ENCODE data around the gene XPO6. TPM values are rescaled to one million over a fixed set of nuclear protein-coding genes. Genes with fewer than 3 reads are reported as not detected.

The XPO6 gene
- total RNA-seq, 1 donor from 2014 or later: 236 TPM

GRCh38 chr16:28175715-28176114 lies 36.0 kb downstream of the XPO6 start:
- Mint-ChIP-seq H3K4me1 (peaks cover 30% of the 10 kb centered on the region), H3K27ac (no peak overlapping the region), H3K4me3 (no peak overlapping the region), H3K36me3 (ENCODE audit: low read depth) (peaks cover 74% of the 10 kb centered on the region), H3K9me3 (no peaks in the 10 kb centered on the region), H3K27me3 (no peaks in the 10 kb centered on the region)
- ChIA-PET POLR2A (interaction anchor here (1.7 kb wide), 1 partner anchor 13 kb away, joined by 9 read pairs; no protein-coding TSS in a partner anchor), CTCF (interaction anchor here (1.2 kb wide), 1 partner anchor 27 kb away, joined by 3 read pairs; no protein-coding TSS in a partner anchor)
- ATAC-seq (ENCODE audit: low read depth): no peak
- no peak for DNase-seq
- intact Hi-C loops (cut with micrococcal nuclease): no loop called here
- TF ChIP-seq CTCF (IDR thresholded peaks at IDR 0.05): no peak

GRCh38 chr16:28172336-28172735 lies 39.4 kb downstream of the XPO6 start:
- Mint-ChIP-seq H3K4me1 (peaks cover 12% of the 10 kb centered on the region), H3K4me3 (no peak overlapping the region), H3K27ac (no peak overlapping the region), H3K36me3 (ENCODE audit: low read depth) (peaks cover 86% of the 10 kb centered on the region), H3K9me3 (no peaks in the 10 kb centered on the region), H3K27me3 (no peaks in the 10 kb centered on the region)
- no peak for ATAC-seq (ENCODE audit: low read depth)
- ChIA-PET POLR2A (no interaction called here), CTCF (no interaction called here)
- TF ChIP-seq CTCF (IDR thresholded peaks at IDR 0.05): no peak
- DNase-seq: no peak
- intact Hi-C loops (cut with micrococcal nuclease): no loop called here

GRCh38 chr16:28171816-28172215 lies 39.9 kb downstream of the XPO6 start:
- no peak for DNase-seq

GRCh38 chr16:28168991-28169554 lies 42.7 kb downstream of the XPO6 start:
- no peak for TF ChIP-seq CTCF (IDR thresholded peaks at IDR 0.05)
- ChIA-PET POLR2A (no interaction called here), CTCF (no interaction called here)
- no peaks in the 10 kb centered on the region for H3K9me3 Mint-ChIP-seq
- peaks cover 86% of the 10 kb centered on the region for H3K36me3 Mint-ChIP-seq (ENCODE audit: low read depth)
- intact Hi-C loops (cut with micrococcal nuclease): loop anchor here (1.0 to 5.0 kb wide), 2 partner anchors 11 to 43 kb away; partner anchors contain the start of gene XPO6
- no peaks in the 10 kb centered on the region for H3K27me3 Mint-ChIP-seq
- DNase-seq (no peak), ATAC-seq (ENCODE audit: low read depth) (no peak)
- peaks cover 42% of the 10 kb centered on the region for H3K4me1 Mint-ChIP-seq
- H3K4me3 Mint-ChIP-seq: no peak overlapping the region
- H3K27ac Mint-ChIP-seq: peak overlapping the region; percentile 61

More at GRCh38 chr16:28171816-28172215, 39.9 kb downstream of the XPO6 start:
- Mint-ChIP-seq H3K9me3 (no peaks in the 10 kb centered on the region), H3K36me3 (ENCODE audit: low read depth) (peaks cover 86% of the 10 kb centered on the region), H3K27ac (peak overlapping the region; percentile 8), H3K4me3 (no peak overlapping the region), H3K27me3 (no peaks in the 10 kb centered on the region), H3K4me1 (peaks cover 17% of the 10 kb centered on the region)
- no peak for TF ChIP-seq CTCF (IDR thresholded peaks at IDR 0.05)
- ATAC-seq (ENCODE audit: low read depth): no peak
- CTCF ChIA-PET: no interaction called here
- intact Hi-C loops (cut with micrococcal nuclease): no loop called here
- POLR2A ChIA-PET: no interaction called here

GRCh38 chr16:28167730-28168129 lies 44.0 kb downstream of the XPO6 start:
- POLR2A ChIA-PET: no interaction called here
- H3K27ac Mint-ChIP-seq: peak overlapping the region; percentile 69
- H3K36me3 Mint-ChIP-seq (ENCODE audit: low read depth): peaks cover 87% of the 10 kb centered on the region

More at GRCh38 chr16:28167730-28168129, 44.0 kb downstream of the XPO6 start:
- Mint-ChIP-seq H3K4me3 (no peak overlapping the region), H3K4me1 (peaks cover 55% of the 10 kb centered on the region), H3K27me3 (no peaks in the 10 kb centered on the region), H3K9me3 (no peaks in the 10 kb centered on the region)
- TF ChIP-seq CTCF (IDR thresholded peaks at IDR 0.05): no peak
- intact Hi-C loops (cut with micrococcal nuclease): loop anchor here (2.0 to 5.0 kb wide), 2 partner anchors 17 to 45 kb away; partner anchors contain the start of gene XPO6
- DNase-seq (no peak), ATAC-seq (ENCODE audit: low read depth) (no peak)
- CTCF ChIA-PET: no interaction called here

Measured in activated B cell treated with CpG ODN at 0.5 μM for 24 hours (primary cell).